Cardiac muscle cell (in vitro differentiated cells and primary cell): ENCODE data around the gene TRIP12. TPM values are rescaled to one million over a fixed set of nuclear protein-coding genes. Genes with fewer than 3 reads are reported as not detected.

Source experiments
- DNase-seq, 2 donors: peaks; one replicate each; pipeline versions ENCODE4 v3.0.0 to v3.0.0-alpha.2; 2010 to 2017; ENCODE audit warnings: low read depth in 1 of 2, low spot score in 1 of 2
- H3K27ac ChIP-seq: fragments of 200-600 bp; sonication (generic); 2 replicates; pipeline ENCODE4 v1.5.1; 2016
- H3K27me3 ChIP-seq: fragments of 200-600 bp; sonication (generic); 2 replicates; pipeline ENCODE4 v1.6.0; 2016; ENCODE audit warnings: control low read depth
- H3K36me3 ChIP-seq: fragments of 200-600 bp; sonication (generic); 2 replicates; pipeline ENCODE4 v1.5.1; 2016; ENCODE audit warnings: control low read depth
- H3K4me1 ChIP-seq: fragments of 200-600 bp; sonication (generic); 2 replicates; pipeline ENCODE4 v1.8.1; 2017; ENCODE audit warnings: low read depth, mild to moderate bottlenecking, mixed run types
- H3K4me3 ChIP-seq: fragments of 200-600 bp; sonication (generic); 2 replicates; pipeline ENCODE4 v1.5.1; 2016; ENCODE audit warnings: mild to moderate bottlenecking
- H3K9me3 ChIP-seq: fragments of 200-600 bp; sonication (generic); 2 replicates; pipeline ENCODE4 v1.5.1; 2017; ENCODE audit warnings: low read depth, mild to moderate bottlenecking, control low read depth
- polyA plus RNA-seq: library from polyadenylated mRNA; unstranded; fragments of >200 nt; fragmentation: Nextera tagmentation; extraction: Ambion mirVana; gene quantifications from 2 replicates; pipeline ENCODE4 v1.2.1, GENCODE V29; 2016
- total RNA-seq: library from RNA; depleted of rRNA; stranded (reverse); fragments of >200 nt; gene quantifications from 2 replicates; pipeline ENCODE4 v1.2.3, GENCODE V29; 2016
- TF ChIP-seq, protein P1 (sequence below): IDR thresholded peaks from 2 replicates; pipeline ENCODE4 v1.5.1; 2012; ENCODE audit warnings: low read depth, mild to moderate bottlenecking, low read length

The TRIP12 gene
- total and polyA plus RNA-seq, 2 experiments from 2014 or later = 57.5 to 190 TPM

DNA sequence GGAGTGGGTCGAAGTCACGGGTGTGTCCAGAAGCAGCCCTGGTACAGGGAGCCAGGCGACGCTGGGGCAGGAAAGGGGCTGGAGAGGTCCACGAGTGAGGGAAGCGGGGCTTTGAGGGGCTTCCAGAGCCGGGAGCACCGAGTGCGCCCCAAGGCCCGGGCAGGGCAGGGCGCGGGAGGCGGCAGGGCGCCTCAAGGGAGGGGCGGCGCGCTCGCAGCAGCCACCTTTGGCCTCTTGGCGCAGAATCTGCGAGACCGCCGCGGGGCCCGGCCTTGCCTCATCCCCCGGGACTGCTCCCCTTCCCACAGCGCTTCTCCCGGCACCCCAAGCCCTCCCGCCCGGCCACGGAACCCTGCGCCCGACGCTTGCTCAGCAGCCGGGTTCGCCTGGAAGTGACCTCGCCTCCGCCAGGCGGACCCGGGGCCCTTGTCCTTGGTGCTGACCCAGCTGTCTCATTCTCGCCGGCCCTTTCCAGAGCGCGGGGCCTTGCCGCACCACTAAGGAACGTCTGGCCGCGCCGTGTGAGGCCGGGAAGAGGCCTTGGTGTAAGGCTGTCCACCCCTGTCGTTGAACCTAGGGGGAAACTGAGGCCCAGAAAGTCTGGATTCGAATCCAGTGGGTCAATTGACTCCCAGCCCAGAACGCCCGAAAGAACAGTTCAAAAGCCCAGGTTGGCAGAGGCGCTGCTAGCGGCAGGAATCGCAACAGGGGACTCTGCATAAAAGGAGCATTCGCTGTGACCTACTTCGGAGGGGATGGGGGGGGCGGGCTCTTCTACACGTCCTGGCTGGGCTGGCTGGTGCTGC lies 206.9 kb downstream of the TRIP12 start:
- DNase-seq = peak; percentile 78 to 87
- no peaks in the 10 kb centered on the region for H3K9me3 ChIP-seq
- peak overlapping the region; percentile 24 for H3K4me3 ChIP-seq
- no peaks in the 10 kb centered on the region for H3K36me3 ChIP-seq
- no peak overlapping the region for H3K27ac ChIP-seq
- TF ChIP-seq, protein P1, sequence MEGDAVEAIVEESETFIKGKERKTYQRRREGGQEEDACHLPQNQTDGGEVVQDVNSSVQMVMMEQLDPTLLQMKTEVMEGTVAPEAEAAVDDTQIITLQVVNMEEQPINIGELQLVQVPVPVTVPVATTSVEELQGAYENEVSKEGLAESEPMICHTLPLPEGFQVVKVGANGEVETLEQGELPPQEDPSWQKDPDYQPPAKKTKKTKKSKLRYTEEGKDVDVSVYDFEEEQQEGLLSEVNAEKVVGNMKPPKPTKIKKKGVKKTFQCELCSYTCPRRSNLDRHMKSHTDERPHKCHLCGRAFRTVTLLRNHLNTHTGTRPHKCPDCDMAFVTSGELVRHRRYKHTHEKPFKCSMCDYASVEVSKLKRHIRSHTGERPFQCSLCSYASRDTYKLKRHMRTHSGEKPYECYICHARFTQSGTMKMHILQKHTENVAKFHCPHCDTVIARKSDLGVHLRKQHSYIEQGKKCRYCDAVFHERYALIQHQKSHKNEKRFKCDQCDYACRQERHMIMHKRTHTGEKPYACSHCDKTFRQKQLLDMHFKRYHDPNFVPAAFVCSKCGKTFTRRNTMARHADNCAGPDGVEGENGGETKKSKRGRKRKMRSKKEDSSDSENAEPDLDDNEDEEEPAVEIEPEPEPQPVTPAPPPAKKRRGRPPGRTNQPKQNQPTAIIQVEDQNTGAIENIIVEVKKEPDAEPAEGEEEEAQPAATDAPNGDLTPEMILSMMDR = peak; percentile 13
- H3K4me1 ChIP-seq = peaks cover 5% of the 10 kb centered on the region
- H3K27me3 ChIP-seq = peaks cover 100% of the 10 kb centered on the region

DNA sequence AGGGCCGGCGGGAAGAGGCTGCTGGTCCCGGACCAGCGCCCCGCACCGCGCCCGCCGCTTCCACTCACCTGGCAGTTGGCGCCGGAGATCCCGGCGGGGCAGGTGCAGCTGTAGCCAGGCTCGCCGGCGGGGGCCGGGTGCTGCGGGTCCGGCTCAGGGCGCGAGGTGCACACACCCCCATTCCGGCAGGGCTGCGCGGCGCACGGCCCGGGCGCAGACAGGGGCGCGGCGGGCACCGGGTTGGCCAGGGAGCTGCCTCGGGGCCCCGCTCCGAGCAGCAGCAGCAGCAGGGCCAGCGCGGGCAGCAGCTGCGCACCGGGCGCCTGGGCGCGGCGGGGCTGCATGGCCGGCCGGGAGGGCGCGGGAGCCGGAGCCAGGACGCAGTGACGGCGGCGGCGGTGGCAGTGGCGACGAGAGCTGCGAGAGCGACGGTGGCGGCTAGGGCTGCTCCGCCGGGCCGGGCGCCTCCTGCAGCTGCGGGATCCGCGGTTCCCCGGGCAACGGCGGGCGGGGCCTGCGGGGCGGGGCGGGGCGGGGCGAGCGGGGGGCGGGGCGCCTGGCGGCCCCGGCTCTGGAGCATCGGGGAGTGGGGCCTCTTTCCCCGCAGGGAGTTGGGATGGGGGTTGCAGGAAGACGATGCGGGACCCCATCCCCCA lies 207.6 kb downstream of the TRIP12 start, which contains the start of gene DNER:
Gene DNER (minus strand): TSS at position 476 of the 656 bp plus-strand sequence. CDS start 132 bp downstream, at position 344.
- DNase-seq = peak in 1 of 2 donors; percentile 63
- no peaks in the 10 kb centered on the region for H3K9me3 ChIP-seq
- TF ChIP-seq, protein P1 = no peak
- no peak within 1 kb of the TSS for H3K27ac ChIP-seq
- H3K36me3 ChIP-seq = no peaks in the 10 kb centered on the region
- H3K4me1 ChIP-seq = peaks cover 5% of the 10 kb centered on the region
- peak within 1 kb of the TSS; percentile 38 for H3K4me3 ChIP-seq
- H3K27me3 ChIP-seq = peaks cover 98% of the 10 kb centered on the region

Other genes starting within 250 kb of the TRIP12 start
- 0.04 TPM in 1 of 2 replicates, not detected in the other for gene DNER, start 207.5 kb downstream of the TRIP12 start, total RNA-seq
- gene DNER, start 207.5 kb downstream of the TRIP12 start, polyA plus RNA-seq = not detected in 2 replicates
- 2.8 and 5.7 TPM in 2 replicates for gene FBXO36, start 494 bp upstream of the TRIP12 start, total RNA-seq
- 4.8 and 10.1 TPM in 2 replicates for gene FBXO36, start 494 bp upstream of the TRIP12 start, polyA plus RNA-seq
- gene SLC16A14, start 146.9 kb upstream of the TRIP12 start, total RNA-seq = 1.7 and 7.5 TPM in 2 replicates
- gene SLC16A14, start 146.9 kb upstream of the TRIP12 start, polyA plus RNA-seq = 2.0 and 6.0 TPM in 2 replicates